ENCODE measurements around the gene PDZK1. TPM values are rescaled to one million over a fixed set of nuclear protein-coding genes. Genes with fewer than 3 reads are reported as not detected.

Gene PDZK1
- 0.45 to 1.2 TPM (median 0.86 TPM) in 5 replicates for total RNA-seq (2022; extraction: Qiagen RNA extraction; ENCODE audit: low read depth)

DNA sequence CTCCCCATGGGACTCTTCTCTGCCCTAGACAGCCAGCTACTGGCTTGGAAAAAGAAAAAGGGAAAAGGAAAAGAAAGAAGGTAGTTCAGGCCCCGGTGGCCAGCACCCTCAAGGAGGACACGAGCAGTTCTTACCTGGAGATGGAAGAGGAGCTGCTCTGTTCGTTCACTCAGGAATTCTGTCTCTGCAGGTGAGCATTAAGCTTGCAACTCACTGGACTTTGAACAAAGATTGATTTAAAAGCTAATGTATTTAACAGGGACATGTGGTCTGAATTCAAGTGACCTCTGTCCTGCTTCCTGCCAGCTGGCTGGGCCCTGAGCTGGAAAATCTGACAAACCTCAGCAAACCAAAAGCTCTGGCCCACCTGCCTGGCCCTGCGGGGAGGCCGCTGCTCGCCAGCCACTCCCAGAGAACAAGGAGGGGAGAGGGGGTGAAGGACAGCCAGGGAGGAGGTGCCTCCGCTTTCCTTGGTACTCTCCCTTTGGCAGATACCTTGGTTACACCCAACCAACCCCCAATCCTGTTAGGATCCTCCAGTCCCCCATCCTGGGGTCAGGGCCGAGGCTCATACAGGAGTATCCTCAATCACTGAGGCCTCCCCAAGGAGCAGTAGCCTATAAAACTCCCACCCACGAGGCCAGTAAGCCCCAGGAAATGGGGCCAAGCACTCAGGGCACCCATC lies at the start of gene PDZK1:
Gene PDZK1, minus strand, starts transcription at position 186 of the 685 bp plus-strand sequence. CDS start 19,347 bp downstream, outside the sequence.

DNA sequence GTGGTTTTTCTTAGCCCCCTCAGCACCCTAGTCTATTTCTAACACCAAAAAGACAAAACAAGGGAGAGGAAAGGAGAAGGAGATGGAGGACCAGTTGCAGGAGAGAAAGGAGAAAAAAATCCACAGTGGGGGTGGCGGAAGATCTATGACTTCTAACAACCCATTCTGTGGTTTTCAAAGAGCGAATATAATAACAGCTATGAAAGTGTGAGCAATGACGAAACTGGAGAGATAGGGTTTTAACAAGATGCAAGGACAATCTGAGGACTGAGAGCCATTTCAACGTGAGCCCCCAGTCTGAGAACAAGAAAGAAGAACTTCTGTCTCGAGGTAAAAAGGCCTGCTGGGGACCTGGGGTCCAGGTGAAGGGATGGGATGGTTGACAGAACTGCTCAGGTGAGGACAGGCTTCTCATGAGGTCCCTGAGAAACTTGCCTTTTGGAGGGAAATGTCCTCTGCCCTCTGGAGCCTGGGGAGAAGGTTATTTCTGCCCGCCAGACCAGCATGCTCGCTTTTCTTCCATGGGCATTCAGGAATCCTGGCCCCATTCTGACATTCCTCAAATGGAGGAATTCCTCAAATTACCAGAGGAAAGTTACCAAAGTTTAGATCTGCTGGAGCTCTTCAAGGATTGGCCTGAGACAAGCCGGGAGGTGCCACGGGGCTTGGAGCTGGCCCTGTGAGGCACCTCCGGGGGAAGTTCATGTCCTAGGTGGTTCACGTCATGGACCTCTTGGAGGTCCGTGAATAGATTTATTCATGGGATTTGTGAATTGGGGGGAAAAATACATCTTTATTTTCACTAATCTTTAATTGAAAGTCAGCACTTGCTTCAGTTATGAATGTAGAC lies 12.3 kb upstream of the PDZK1 start, which contains the start of gene CD160:
Gene CD160, plus strand, starts transcription at position 270 of the 850 bp plus-strand sequence. CDS start 8,829 bp downstream, outside the sequence.

Other genes with a start within 250 kb of the PDZK1 start
- gene GPR89A, start 99.4 kb downstream of the PDZK1 start, total RNA-seq (2022; extraction: Qiagen RNA extraction; ENCODE audit: low read depth): 14.1 to 16.6 TPM (median 14.3 TPM) in 5 replicates
- gene CD160, start 12.1 kb upstream of the PDZK1 start, total RNA-seq (2022; extraction: Qiagen RNA extraction; ENCODE audit: low read depth): 0.10 TPM in 1 of 5 replicates, not detected in the others
- gene RNF115, start 116.7 kb upstream of the PDZK1 start, total RNA-seq (2022; extraction: Qiagen RNA extraction; ENCODE audit: low read depth): 9.4 to 12.2 TPM (median 10.8 TPM) in 5 replicates
- 32.0 to 38.8 TPM (median 35.2 TPM) in 5 replicates for gene POLR3C, start 116.8 kb upstream of the PDZK1 start, total RNA-seq (2022; extraction: Qiagen RNA extraction; ENCODE audit: low read depth)
- 5.1 to 6.4 TPM (median 5.6 TPM) in 5 replicates for gene NUDT17, start 138.3 kb upstream of the PDZK1 start, total RNA-seq (2022; extraction: Qiagen RNA extraction; ENCODE audit: low read depth)
- gene PIAS3, start 151.7 kb upstream of the PDZK1 start, total RNA-seq (2022; extraction: Qiagen RNA extraction; ENCODE audit: low read depth): 22.0 to 28.1 TPM (median 26.4 TPM) in 5 replicates
- gene ANKRD35, start 178.5 kb upstream of the PDZK1 start, total RNA-seq (2022; extraction: Qiagen RNA extraction; ENCODE audit: low read depth): 0.04 TPM in 1 of 5 replicates, not detected in the others
- gene ITGA10, start 202.7 kb upstream of the PDZK1 start, total RNA-seq (2022; extraction: Qiagen RNA extraction; ENCODE audit: low read depth): 0.23 to 0.48 TPM (median 0.35 TPM) in 5 replicates
- 19.4 to 23.4 TPM (median 22.0 TPM) in 5 replicates for gene PEX11B, start 211.3 kb upstream of the PDZK1 start, total RNA-seq (2022; extraction: Qiagen RNA extraction; ENCODE audit: low read depth)
- 193 to 235 TPM (median 203 TPM) in 5 replicates for gene RBM8A, start 220.1 kb upstream of the PDZK1 start, total RNA-seq (2022; extraction: Qiagen RNA extraction; ENCODE audit: low read depth)